HepG2 (cell line): Measurements from ENCODE around the gene HOXA13. TPM values are rescaled to one million over a fixed set of nuclear protein-coding genes. Genes with fewer than 3 reads are reported as not detected.

Experiments used
- ATAC-seq: fragments of 200-7000 bp; cut with Tn5 transposase; 3 replicates; pipeline ENCODE4 v1.9.1; 2020; ENCODE audit warnings: mild to moderate bottlenecking, moderate library complexity
- BruUV-seq: library from RNA; stranded (reverse); fragments of 400-500 nt; replicated peaks from 2 replicates; lab custom pipeline; 2021; lab: Mats Ljungman, UMichigan
- CTCF ChIA-PET: fragments of 300-600 bp; formaldehyde crosslinking; extraction: SDS; loops from one replicate; lab custom pipeline; 2021; ENCODE audit warnings: low total read pairs, inconsistent platforms, low intra/inter-chr PET ratio; lab: Yijun Ruan, JAX
- POLR2A ChIA-PET: fragments of 350-600 bp; sonication (Branson Sonifier 250); formaldehyde crosslinking; loops from one replicate; lab custom pipeline; 2020; ENCODE audit warnings: antibody characterized with exemption, inconsistent platforms; lab: Yijun Ruan, JAX
- DNase-seq: peaks from one replicate; pipeline ENCODE4 v3.0.0-alpha.2; 2015; ENCODE audit warnings: low spot score
- FAIRE-seq: peaks from 3 replicates; lab custom pipeline; 2011; peaks lifted over from hg19 to GRCh38; lab: Jason Lieb, UNC
- H2AFZ ChIP-seq: one replicate; pipeline ENCODE4 v1.6.1; 2011; ENCODE audit warnings: low read length, inconsistent platforms
- H3K27ac ChIP-seq: fragments of 300-600 bp; 3 replicates; pipeline ENCODE4 v1.8.0; 2011; ENCODE audit warnings: mixed run types, mild to moderate bottlenecking, mixed read lengths, low read length, inconsistent platforms; ENCODE audit not compliant: insufficient read depth; ENCODE audit errors: extremely low read length
- H3K27me3 ChIP-seq, 2 experiments: fragments of 200-600 bp in 1 of 2; 2 replicates in 1 of 2; 3 replicates in 1 of 2; pipeline versions ENCODE4 v1.6.0 to v1.8.0; 2011; ENCODE audit warnings: low read length in 2 of 2, mild to moderate bottlenecking in 2 of 2, moderate library complexity in 2 of 2, inconsistent platforms in 1 of 2; ENCODE audit not compliant: insufficient read depth in 2 of 2, control insufficient read depth in 1 of 2
- H3K36me3 ChIP-seq, 2 experiments: fragments of 200-600 bp in 1 of 2; replicated peaks in 1 of 2; 2 replicates in 1 of 2; 3 replicates in 1 of 2; pipeline versions ENCODE4 v1.5.1 to v1.8.0; 2011; ENCODE audit warnings: low read length in 2 of 2, inconsistent platforms in 1 of 2; ENCODE audit not compliant: insufficient read depth in 2 of 2, control insufficient read depth in 1 of 2
- H3K4me1 ChIP-seq: 2 replicates; pipeline ENCODE4 v1.5.1; 2012; ENCODE audit warnings: low read length, inconsistent platforms; ENCODE audit not compliant: insufficient read depth
- H3K4me2 ChIP-seq: 2 replicates; pipeline ENCODE4 v1.6.0; 2011; ENCODE audit warnings: low read depth, low read length, inconsistent platforms
- H3K4me3 ChIP-seq, 3 experiments: fragments of 200-600 bp in 1 of 3; sonication (generic), shearing (Covaris generic) in 1 of 3; replicated peaks in 1 of 3; 2 replicates each; pipeline ENCODE4 v1.5.1; 2011 to 2016; ENCODE audit warnings: low read length in 3 of 3, inconsistent platforms in 2 of 3, low read depth in 2 of 3, mild to moderate bottlenecking in 2 of 3, control low read depth in 1 of 3, mixed read lengths in 1 of 3; ENCODE audit not compliant: insufficient read depth in 1 of 3
- H3K79me2 ChIP-seq: one replicate; pipeline ENCODE4 v1.6.1; 2011; ENCODE audit warnings: low read length, inconsistent platforms; ENCODE audit not compliant: insufficient read depth
- H3K9ac ChIP-seq: 2 replicates; pipeline ENCODE4 v1.6.0; 2011; ENCODE audit warnings: mild to moderate bottlenecking, low read depth, low read length, inconsistent platforms; ENCODE audit not compliant: insufficient read depth
- H3K9me3 ChIP-seq: 2 replicates; pipeline ENCODE4 v1.5.1; 2012; ENCODE audit warnings: mild to moderate bottlenecking, low read length
- H4K20me1 ChIP-seq: 2 replicates; pipeline ENCODE4 v1.6.0; 2011; ENCODE audit warnings: inconsistent platforms, mild to moderate bottlenecking, low read length, moderate library complexity; ENCODE audit not compliant: insufficient read depth
- ARNTL ChIP-seq: sonication (generic); formaldehyde crosslinking; IDR thresholded peaks from 2 replicates; pipeline ENCODE4 v1.4.0; 2020; ENCODE audit warnings: mild to moderate bottlenecking, missing genetic modification reagents
- BORCS8-MEF2B ChIP-seq: sonication (generic); formaldehyde crosslinking; IDR thresholded peaks from 2 replicates; pipeline ENCODE4 v1.8.0; 2022; ENCODE audit warnings: mild to moderate bottlenecking, missing genetic modification reagents
- FOXK1 ChIP-seq: sonication (generic); formaldehyde crosslinking; IDR thresholded peaks from 2 replicates; pipeline ENCODE4 v1.4.0; 2020; ENCODE audit warnings: low read depth, missing genetic modification reagents, borderline replicate concordance
- KDM1A ChIP-seq: IDR thresholded peaks from 2 replicates; pipeline ENCODE4 v1.6.1; 2016; ENCODE audit warnings: missing compliant biosample characterization
- PHF8 ChIP-seq: sonication (generic); formaldehyde crosslinking; IDR thresholded peaks from 2 replicates; pipeline ENCODE4 v1.5.0; 2020; ENCODE audit warnings: missing genetic modification reagents
- RBM22 ChIP-seq: fragments of 200-400 bp; formaldehyde crosslinking; optimal IDR thresholded peaks from 2 replicates; pipeline ENCODE3; 2017; ENCODE audit warnings: mild to moderate bottlenecking, low read length, moderate library complexity
- ZNF274 ChIP-seq: sonication (generic); formaldehyde crosslinking; IDR thresholded peaks from 2 replicates; pipeline ENCODE4 v1.5.1; 2020; ENCODE audit warnings: mild to moderate bottlenecking, missing genetic modification reagents
- ZNF496 ChIP-seq: sonication (generic); formaldehyde crosslinking; IDR thresholded peaks from 2 replicates; pipeline ENCODE4 v1.8.1; 2023; ENCODE audit warnings: mild to moderate bottlenecking, moderate library complexity, missing genetic modification reagents; ENCODE audit not compliant: insufficient replicate concordance
- ZNF777 ChIP-seq: sonication (generic); formaldehyde crosslinking; IDR thresholded peaks from 2 replicates; pipeline ENCODE4 v1.4.0; 2020; ENCODE audit warnings: missing genetic modification reagents
- WGBS: methylation state at CpG from one replicate; pipeline ENCODE4 v1.1.6; 2017; ENCODE audit warnings: low lambda C conversion rate; 5-methylcytosine and 5-hydroxymethylcytosine counted together
- in situ Hi-C: cut with HindIII; loops from 2 replicates; pipeline ENCODE4 v1.10.0; 2017; ENCODE audit warnings: low pct_unique_long_range_greater_than_20kb; ENCODE audit not compliant: extremely low pct_ligation_motif_present
- intact Hi-C: fragments of 100-400 bp; cut with micrococcal nuclease; formaldehyde crosslinking; loops from one replicate; pipeline ENCODE4 v1.10.0; 2022; ENCODE audit not compliant: unreplicated experiment
- polyA plus RNA-seq, 8 experiments: library from polyadenylated mRNA; depleted of rRNA in 3 of 8; stranded (reverse) in 7 of 8; unstranded in 1 of 8; fragments of >200 nt; fragmentation: Illumina TruSeq in 4 of 8; extraction: Trizol in 4 of 8; gene quantifications; 2 replicates each; pipeline versions ENCODE4 v1.2.1 to v1.2.3, GENCODE V29; 2011 to 2016; ENCODE audit warnings: low read depth in 4 of 8, missing spikeins in 1 of 8, mixed read lengths in 1 of 8; ENCODE audit not compliant: insufficient read depth in 1 of 8
- total RNA-seq, 5 experiments: library from RNA; depleted of rRNA; stranded (reverse); fragments of >200 nt; fragmentation: Illumina TruSeq; extraction: Trizol; gene quantifications; 2 replicates each; pipeline ENCODE4 v1.2.3, GENCODE V29; 2016; ENCODE audit warnings: low read depth in 1 of 5
- TF ChIP-seq, protein P1 (sequence below): sonication (generic); formaldehyde crosslinking; IDR thresholded peaks from 2 replicates; pipeline ENCODE4 v1.4.0; 2020; ENCODE audit warnings: missing genetic modification reagents, borderline replicate concordance
- TF ChIP-seq, protein P2 (sequence below): sonication (generic); formaldehyde crosslinking; IDR thresholded peaks from 2 replicates; pipeline ENCODE4 v1.4.0; 2020; ENCODE audit warnings: missing genetic modification reagents
- TF ChIP-seq, protein P3 (sequence below): sonication (generic); formaldehyde crosslinking; IDR thresholded peaks from 2 replicates; pipeline ENCODE4 v1.8.0; 2022; ENCODE audit warnings: mild to moderate bottlenecking, missing genetic modification reagents; ENCODE audit not compliant: insufficient replicate concordance

The HOXA13 gene
- total and polyA plus RNA-seq, 2 of the 13 experiments (the other 11 are each of a cell fraction or from before 2014, with no cell fraction given) = 0.01 to 0.04 TPM

DNA sequence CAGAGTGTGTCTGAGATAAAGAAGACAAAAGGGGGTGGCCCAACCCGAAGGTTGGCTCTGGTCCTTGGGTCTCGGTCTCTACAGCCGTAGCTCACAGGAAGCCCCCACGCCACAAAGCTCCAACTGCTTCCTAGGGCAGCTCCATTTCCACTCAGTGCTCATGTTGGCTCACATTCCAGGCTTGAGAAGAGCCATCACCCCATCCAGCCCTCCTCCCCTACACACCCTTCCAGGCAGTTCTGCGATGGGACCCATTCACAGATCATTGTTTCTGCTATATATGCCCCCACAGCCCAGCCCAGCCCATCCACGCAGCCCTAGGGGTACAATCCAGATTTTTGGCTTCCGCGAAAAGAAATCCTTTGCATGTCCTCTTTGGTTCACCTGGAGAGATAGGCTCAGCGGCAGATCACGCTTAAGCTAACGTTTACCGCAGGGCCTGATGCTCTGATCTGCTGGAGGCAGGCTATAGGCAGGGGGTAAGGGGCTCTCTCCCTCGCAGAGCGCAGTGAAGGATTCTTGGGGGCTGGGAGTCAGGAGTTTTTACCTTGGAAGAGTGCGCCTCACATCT is 8.6 kb downstream of the HOXA13 start:
- in situ Hi-C loops = no loop called here
- DNase-seq = no peak
- no TSS peak for BruUV-seq

More for the DNA sequence above, 8.6 kb downstream of the HOXA13 start:
- Histone ChIP-seq H3K79me2 (no peaks in the 10 kb centered on the region), H2AFZ (no peak overlapping the region), H4K20me1 (no peaks in the 10 kb centered on the region), H3K27me3 (peaks cover 13 to 76% of the 10 kb centered on the region in 2 experiments), H3K9ac (no peak overlapping the region), H3K4me2 (no peak overlapping the region), H3K4me1 (peaks cover 15% of the 10 kb centered on the region; the same call in 1 of the 2 replicates), H3K4me3 (no peak overlapping the region), H3K36me3 (no peaks in the 10 kb centered on the region), H3K27ac (no peak overlapping the region), H3K9me3 (no peaks in the 10 kb centered on the region)
- ChIA-PET CTCF (no interaction called here), POLR2A (interaction anchor here (0.6 kb wide), 1 partner anchor 34 kb away, joined by 3 read pairs; no protein-coding TSS in a partner anchor)
- no peak for ATAC-seq
- TF ChIP-seq ARNTL (CRISPR knock-in tag) (no peak), ZNF496 (CRISPR knock-in tag) (no peak), RBM22 (no peak), PHF8 (CRISPR knock-in tag) (no peak), BORCS8-MEF2B (CRISPR knock-in tag) (no peak), ZNF274 (no peak), FOXK1 (CRISPR knock-in tag) (no peak), KDM1A (CRISPR knock-in tag) (no peak), ZNF777 (CRISPR knock-in tag) (no peak)
- TF ChIP-seq, protein P1, sequence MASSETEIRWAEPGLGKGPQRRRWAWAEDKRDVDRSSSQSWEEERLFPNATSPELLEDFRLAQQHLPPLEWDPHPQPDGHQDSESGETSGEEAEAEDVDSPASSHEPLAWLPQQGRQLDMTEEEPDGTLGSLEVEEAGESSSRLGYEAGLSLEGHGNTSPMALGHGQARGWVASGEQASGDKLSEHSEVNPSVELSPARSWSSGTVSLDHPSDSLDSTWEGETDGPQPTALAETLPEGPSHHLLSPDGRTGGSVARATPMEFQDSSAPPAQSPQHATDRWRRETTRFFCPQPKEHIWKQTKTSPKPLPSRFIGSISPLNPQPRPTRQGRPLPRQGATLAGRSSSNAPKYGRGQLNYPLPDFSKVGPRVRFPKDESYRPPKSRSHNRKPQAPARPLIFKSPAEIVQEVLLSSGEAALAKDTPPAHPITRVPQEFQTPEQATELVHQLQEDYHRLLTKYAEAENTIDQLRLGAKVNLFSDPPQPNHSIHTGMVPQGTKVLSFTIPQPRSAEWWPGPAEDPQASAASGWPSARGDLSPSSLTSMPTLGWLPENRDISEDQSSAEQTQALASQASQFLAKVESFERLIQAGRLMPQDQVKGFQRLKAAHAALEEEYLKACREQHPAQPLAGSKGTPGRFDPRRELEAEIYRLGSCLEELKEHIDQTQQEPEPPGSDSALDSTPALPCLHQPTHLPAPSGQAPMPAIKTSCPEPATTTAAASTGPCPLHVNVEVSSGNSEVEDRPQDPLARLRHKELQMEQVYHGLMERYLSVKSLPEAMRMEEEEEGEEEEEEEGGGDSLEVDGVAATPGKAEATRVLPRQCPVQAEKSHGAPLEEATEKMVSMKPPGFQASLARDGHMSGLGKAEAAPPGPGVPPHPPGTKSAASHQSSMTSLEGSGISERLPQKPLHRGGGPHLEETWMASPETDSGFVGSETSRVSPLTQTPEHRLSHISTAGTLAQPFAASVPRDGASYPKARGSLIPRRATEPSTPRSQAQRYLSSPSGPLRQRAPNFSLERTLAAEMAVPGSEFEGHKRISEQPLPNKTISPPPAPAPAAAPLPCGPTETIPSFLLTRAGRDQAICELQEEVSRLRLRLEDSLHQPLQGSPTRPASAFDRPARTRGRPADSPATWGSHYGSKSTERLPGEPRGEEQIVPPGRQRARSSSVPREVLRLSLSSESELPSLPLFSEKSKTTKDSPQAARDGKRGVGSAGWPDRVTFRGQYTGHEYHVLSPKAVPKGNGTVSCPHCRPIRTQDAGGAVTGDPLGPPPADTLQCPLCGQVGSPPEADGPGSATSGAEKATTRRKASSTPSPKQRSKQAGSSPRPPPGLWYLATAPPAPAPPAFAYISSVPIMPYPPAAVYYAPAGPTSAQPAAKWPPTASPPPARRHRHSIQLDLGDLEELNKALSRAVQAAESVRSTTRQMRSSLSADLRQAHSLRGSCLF (CRISPR knock-in tag) = no peak
- TF ChIP-seq, protein P2, sequence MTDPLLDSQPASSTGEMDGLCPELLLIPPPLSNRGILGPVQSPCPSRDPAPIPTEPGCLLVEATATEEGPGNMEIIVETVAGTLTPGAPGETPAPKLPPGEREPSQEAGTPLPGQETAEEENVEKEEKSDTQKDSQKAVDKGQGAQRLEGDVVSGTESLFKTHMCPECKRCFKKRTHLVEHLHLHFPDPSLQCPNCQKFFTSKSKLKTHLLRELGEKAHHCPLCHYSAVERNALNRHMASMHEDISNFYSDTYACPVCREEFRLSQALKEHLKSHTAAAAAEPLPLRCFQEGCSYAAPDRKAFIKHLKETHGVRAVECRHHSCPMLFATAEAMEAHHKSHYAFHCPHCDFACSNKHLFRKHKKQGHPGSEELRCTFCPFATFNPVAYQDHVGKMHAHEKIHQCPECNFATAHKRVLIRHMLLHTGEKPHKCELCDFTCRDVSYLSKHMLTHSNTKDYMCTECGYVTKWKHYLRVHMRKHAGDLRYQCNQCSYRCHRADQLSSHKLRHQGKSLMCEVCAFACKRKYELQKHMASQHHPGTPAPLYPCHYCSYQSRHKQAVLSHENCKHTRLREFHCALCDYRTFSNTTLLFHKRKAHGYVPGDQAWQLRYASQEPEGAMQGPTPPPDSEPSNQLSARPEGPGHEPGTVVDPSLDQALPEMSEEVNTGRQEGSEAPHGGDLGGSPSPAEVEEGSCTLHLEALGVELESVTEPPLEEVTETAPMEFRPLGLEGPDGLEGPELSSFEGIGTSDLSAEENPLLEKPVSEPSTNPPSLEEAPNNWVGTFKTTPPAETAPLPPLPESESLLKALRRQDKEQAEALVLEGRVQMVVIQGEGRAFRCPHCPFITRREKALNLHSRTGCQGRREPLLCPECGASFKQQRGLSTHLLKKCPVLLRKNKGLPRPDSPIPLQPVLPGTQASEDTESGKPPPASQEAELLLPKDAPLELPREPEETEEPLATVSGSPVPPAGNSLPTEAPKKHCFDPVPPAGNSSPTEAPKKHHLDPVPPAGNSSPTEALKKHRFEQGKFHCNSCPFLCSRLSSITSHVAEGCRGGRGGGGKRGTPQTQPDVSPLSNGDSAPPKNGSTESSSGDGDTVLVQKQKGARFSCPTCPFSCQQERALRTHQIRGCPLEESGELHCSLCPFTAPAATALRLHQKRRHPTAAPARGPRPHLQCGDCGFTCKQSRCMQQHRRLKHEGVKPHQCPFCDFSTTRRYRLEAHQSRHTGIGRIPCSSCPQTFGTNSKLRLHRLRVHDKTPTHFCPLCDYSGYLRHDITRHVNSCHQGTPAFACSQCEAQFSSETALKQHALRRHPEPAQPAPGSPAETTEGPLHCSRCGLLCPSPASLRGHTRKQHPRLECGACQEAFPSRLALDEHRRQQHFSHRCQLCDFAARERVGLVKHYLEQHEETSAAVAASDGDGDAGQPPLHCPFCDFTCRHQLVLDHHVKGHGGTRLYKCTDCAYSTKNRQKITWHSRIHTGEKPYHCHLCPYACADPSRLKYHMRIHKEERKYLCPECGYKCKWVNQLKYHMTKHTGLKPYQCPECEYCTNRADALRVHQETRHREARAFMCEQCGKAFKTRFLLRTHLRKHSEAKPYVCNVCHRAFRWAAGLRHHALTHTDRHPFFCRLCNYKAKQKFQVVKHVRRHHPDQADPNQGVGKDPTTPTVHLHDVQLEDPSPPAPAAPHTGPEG (CRISPR knock-in tag) = no peak
- TF ChIP-seq, protein P3, sequence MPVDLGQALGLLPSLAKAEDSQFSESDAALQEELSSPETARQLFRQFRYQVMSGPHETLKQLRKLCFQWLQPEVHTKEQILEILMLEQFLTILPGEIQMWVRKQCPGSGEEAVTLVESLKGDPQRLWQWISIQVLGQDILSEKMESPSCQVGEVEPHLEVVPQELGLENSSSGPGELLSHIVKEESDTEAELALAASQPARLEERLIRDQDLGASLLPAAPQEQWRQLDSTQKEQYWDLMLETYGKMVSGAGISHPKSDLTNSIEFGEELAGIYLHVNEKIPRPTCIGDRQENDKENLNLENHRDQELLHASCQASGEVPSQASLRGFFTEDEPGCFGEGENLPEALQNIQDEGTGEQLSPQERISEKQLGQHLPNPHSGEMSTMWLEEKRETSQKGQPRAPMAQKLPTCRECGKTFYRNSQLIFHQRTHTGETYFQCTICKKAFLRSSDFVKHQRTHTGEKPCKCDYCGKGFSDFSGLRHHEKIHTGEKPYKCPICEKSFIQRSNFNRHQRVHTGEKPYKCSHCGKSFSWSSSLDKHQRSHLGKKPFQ (CRISPR knock-in tag) = no peak
- 73% methylated on average over 13 of the region's 15 CpGs for WGBS
- FAIRE-seq = no peak
- intact Hi-C loops = loop anchor here (10.0 kb wide), 1 partner anchor 414 kb away; no protein-coding TSS in a partner anchor
